ENCODE measurements around the gene PTGER3.

- no peak for TF ChIP-seq CEBPB (IDR thresholded peaks at IDR 0.05; ENCODE audit: borderline replicate concordance in 1 of 2, low read depth in 2 of 2, low read length in 2 of 2)
- TF ChIP-seq SRF (IDR thresholded peaks at IDR 0.05; ENCODE audit: low read depth in 2 of 2, low read length in 2 of 2) = no peak
- no peak for TF ChIP-seq CTCF (IDR thresholded peaks at IDR 0.05 in 2 of 3, conservative IDR thresholded peaks at IDR 0.05 in 1 of 3; ENCODE audit: control insufficient read depth in 2 of 3, extremely low read depth in 1 of 3, insufficient read depth in 1 of 3, low read depth in 3 of 3, low read length in 3 of 3)
- no peak for TF ChIP-seq SP1 (IDR thresholded peaks at IDR 0.05; ENCODE audit: low read depth, low read length)
- no peak for TF ChIP-seq EZH2 (IDR thresholded peaks at IDR 0.05; ENCODE audit: borderline replicate concordance, control insufficient read depth, low read depth, low read length)
- no peak for TF ChIP-seq POLR2AphosphoS5 (IDR thresholded peaks at IDR 0.05; ENCODE audit: low read length)
- no peak for TF ChIP-seq YY1 (IDR thresholded peaks at IDR 0.05; ENCODE audit: low read depth, low read length)
These were observed 117.6 kb downstream of the PTGER3 start for GRCh38 chr1:70930062-70930461.

Measured in GM12878 (cell line).